Esophagus muscularis mucosa (tissue), 4 donors: ENCODE measurements around the gene TLR6.

Source experiments
- EP300 ChIP-seq: sonication (generic); formaldehyde crosslinking; IDR thresholded peaks from one replicate; pipeline ENCODE4 v1.6.1; 2017; ENCODE audit warnings: antibody characterized with exemption
- POLR2A ChIP-seq: fragments of 450-650 bp; IDR thresholded peaks from one replicate; pipeline ENCODE4 v1.6.1; 2017; ENCODE audit warnings: antibody characterized with exemption, moderate library complexity, mild to moderate bottlenecking, low read depth
- POLR2AphosphoS5 ChIP-seq, 2 donors: sonication (generic); formaldehyde crosslinking; IDR thresholded peaks; one replicate each; pipeline ENCODE4 v1.6.1; 2017; ENCODE audit warnings: antibody characterized with exemption in 2 of 2
- TF ChIP-seq, protein P1 (sequence below), 3 experiments: fragments of 200-600 bp in 2 of 3; fragments of 450-650 bp in 1 of 3; sonication (generic) in 2 of 3; IDR thresholded peaks; one replicate each; pipeline ENCODE4 v1.5.1; 2017 to 2019; ENCODE audit warnings: antibody characterized with exemption in 3 of 3, mild to moderate bottlenecking in 2 of 3, moderate library complexity in 1 of 3

DNA sequence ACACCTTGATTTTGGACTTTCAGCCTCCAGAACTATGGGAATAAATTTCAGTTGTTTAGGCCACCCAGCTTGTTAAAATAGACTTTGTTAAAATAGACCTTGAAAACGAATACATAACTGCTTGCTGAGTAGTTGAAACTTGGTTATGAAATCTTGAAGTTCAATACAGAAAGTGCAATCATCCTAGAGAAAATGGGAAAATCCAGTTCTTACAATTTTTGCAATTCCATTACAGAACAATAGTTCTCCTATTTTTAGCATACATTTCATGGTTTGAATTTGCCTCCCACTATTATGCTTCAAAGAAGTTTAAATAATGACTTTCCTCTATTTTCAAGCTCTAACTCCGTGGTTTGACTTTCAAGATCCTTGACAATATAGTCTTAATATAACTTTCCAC, 62.6 kb downstream of the TLR6 start:
- TF ChIP-seq, protein P1, sequence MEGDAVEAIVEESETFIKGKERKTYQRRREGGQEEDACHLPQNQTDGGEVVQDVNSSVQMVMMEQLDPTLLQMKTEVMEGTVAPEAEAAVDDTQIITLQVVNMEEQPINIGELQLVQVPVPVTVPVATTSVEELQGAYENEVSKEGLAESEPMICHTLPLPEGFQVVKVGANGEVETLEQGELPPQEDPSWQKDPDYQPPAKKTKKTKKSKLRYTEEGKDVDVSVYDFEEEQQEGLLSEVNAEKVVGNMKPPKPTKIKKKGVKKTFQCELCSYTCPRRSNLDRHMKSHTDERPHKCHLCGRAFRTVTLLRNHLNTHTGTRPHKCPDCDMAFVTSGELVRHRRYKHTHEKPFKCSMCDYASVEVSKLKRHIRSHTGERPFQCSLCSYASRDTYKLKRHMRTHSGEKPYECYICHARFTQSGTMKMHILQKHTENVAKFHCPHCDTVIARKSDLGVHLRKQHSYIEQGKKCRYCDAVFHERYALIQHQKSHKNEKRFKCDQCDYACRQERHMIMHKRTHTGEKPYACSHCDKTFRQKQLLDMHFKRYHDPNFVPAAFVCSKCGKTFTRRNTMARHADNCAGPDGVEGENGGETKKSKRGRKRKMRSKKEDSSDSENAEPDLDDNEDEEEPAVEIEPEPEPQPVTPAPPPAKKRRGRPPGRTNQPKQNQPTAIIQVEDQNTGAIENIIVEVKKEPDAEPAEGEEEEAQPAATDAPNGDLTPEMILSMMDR (IDR thresholded peaks at IDR 0.05), result no peak
- TF ChIP-seq EP300 (no peak), POLR2AphosphoS5 (IDR thresholded peaks at IDR 0.05) (no peak), POLR2A (no peak)
